GM15510 (cell line): Measurements from ENCODE around the gene PSENEN.

Source experiments
- POLR2A ChIP-seq: IDR thresholded peaks from 3 replicates; pipeline ENCODE4 v1.6.1; 2011; ENCODE audit warnings: borderline replicate concordance; ENCODE audit not compliant: insufficient read length; ENCODE audit errors: extremely low read depth

Gene PSENEN

GRCh38 chr19:35779033-35779432 is 33.6 kb downstream of the PSENEN start:
- TF ChIP-seq POLR2A = no peak

- TF ChIP-seq POLR2A = no peak
Observed at GRCh38 chr19:35780058-35780457, 34.6 kb downstream of the PSENEN start.

- no peak for TF ChIP-seq POLR2A
Observed at GRCh38 chr19:35780717-35781116, 35.3 kb downstream of the PSENEN start.

GRCh38 chr19:35781650-35782049 is 36.2 kb downstream of the PSENEN start:
- TF ChIP-seq POLR2A = no peak

- TF ChIP-seq POLR2A = no peak
Observed at GRCh38 chr19:35782589-35782988, 37.1 kb downstream of the PSENEN start.

GRCh38 chr19:35783469-35784434 is 38.3 kb downstream of the PSENEN start:
- TF ChIP-seq POLR2A = no peak

GRCh38 chr19:35784503-35785338 is 39.3 kb downstream of the PSENEN start:
- TF ChIP-seq POLR2A = no peak

- TF ChIP-seq POLR2A = no peak
Observed at GRCh38 chr19:35785339-35785627, 39.8 kb downstream of the PSENEN start.

- TF ChIP-seq POLR2A = no peak
Observed at GRCh38 chr19:35786299-35787160, 41.1 kb downstream of the PSENEN start.

- TF ChIP-seq POLR2A = no peak
Observed at GRCh38 chr19:35787227-35787799, 41.9 kb downstream of the PSENEN start.

GRCh38 chr19:35788205-35788960 is 42.9 kb downstream of the PSENEN start:
- no peak for TF ChIP-seq POLR2A

GRCh38 chr19:35789195-35789977 is 43.9 kb downstream of the PSENEN start:
- TF ChIP-seq POLR2A = no peak
